Measurements from ENCODE around the gene POLR1E. TPM values are rescaled to one million over a fixed set of nuclear protein-coding genes. Genes with fewer than 3 reads are reported as not detected.

Gene POLR1E
- total and polyA plus RNA-seq, 2 of the 8 experiments (the other 6 are each of a cell fraction or from before 2014, with no cell fraction given): 16.0 to 40.0 TPM

DNA sequence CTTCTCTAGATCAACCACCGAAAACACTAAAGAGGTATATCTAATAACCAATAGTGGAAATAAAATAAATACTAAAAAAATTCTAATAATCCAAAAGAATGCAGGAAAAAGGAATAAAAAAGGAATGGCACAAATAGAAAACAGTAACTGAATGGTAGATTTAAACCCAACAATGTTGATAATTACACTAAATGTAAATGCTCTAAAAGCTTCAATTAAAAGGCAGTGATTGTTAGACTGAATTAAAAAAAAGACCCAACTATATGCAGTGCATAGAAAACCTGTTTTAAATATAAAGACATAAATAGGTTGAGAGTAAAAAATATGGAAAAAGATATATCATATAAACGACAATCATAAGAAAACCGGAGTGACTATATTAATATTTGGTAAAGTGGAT lies 11.3 kb upstream of the POLR1E start:
- no peak overlapping the region for H4K5ac ChIP-seq (ENCODE audit: insufficient read length, low read depth, low read length)
- H3K79me2 ChIP-seq (ENCODE audit: control insufficient read depth in 1 of 2, insufficient read depth in 2 of 2, low read length in 2 of 2): no peaks in the 10 kb centered on the region
- H3K4me1 ChIP-seq (replicated peaks in 1 of 4; ENCODE audit: control insufficient read depth in 3 of 4, insufficient read depth in 4 of 4, low read length in 3 of 4): peaks cover 2 to 9% (median 3%) of the 10 kb centered on the region in 4 experiments; a peak in 4 of 7 replicates
- no peak overlapping the region; a peak in 1 of 8 replicates for H3K4me3 ChIP-seq (ENCODE audit: extremely low read depth in 1 of 4, insufficient read depth in 2 of 4, low read depth in 3 of 4, low read length in 4 of 4)
- 94% methylated on average over 3 of the region's 3 CpGs; no CpG with 5 or more reads in 1 of the 2 experiments for WGBS, 2 experiments (ENCODE audit: extremely low coverage in 1 of 2, insufficient coverage in 1 of 2, insufficient read length in 1 of 2, insufficient replicate concordance in 2 of 2, low coverage in 1 of 2, low lambda C conversion rate in 2 of 2, missing lambda C conversion rate in 1 of 2)
- no peak overlapping the region for H2BK120ac ChIP-seq (replicated peaks; ENCODE audit: low read depth, low read length)
- H3K14ac ChIP-seq (ENCODE audit: insufficient read length): no peak overlapping the region
- no peak overlapping the region for H3K23ac ChIP-seq (ENCODE audit: insufficient read length)
- no peak overlapping the region for H3K56ac ChIP-seq (replicated peaks; ENCODE audit: insufficient read length, low read depth, low read length)
- H3K36me3 ChIP-seq (ENCODE audit: control insufficient read depth in 2 of 4, insufficient read depth in 4 of 4, low read length in 3 of 4): no peaks in the 10 kb centered on the region
- no peaks in the 10 kb centered on the region for H3K79me1 ChIP-seq (ENCODE audit: low read depth, low read length)
- H2BK5ac ChIP-seq (ENCODE audit: low read depth, low read length): no peak overlapping the region
- FAIRE-seq (no peak), DNase-seq (ENCODE audit: low read depth in 1 of 2, low spot score in 2 of 2) (no peak)
- no peak overlapping the region for H3K18ac ChIP-seq (ENCODE audit: extremely low read depth, low read length)
- no peak overlapping the region for H2BK20ac ChIP-seq (ENCODE audit: low read length)
- no peak overlapping the region for H2AFZ ChIP-seq (ENCODE audit: low read length)
- H4K91ac ChIP-seq (replicated peaks; ENCODE audit: insufficient read length, low read length): no peak overlapping the region
- H3K9ac ChIP-seq (replicated peaks in 1 of 4; ENCODE audit: extremely low read depth in 1 of 4, low read depth in 3 of 4, low read length in 3 of 4): no peak overlapping the region
- peaks cover 13 to 15% of the 10 kb centered on the region in 2 experiments; a peak in 3 of 4 replicates for H3K9me3 ChIP-seq (ENCODE audit: insufficient read depth in 2 of 2, low read depth in 1 of 2, low read length in 1 of 2)
- peaks cover 2% of the 10 kb centered on the region; the same call in 1 of the 2 replicates for H3K23me2 ChIP-seq (ENCODE audit: low read depth, low read length)
- no peaks in the 10 kb centered on the region for H3K27me3 ChIP-seq (replicated peaks in 1 of 4; ENCODE audit: control insufficient read depth in 3 of 4, extremely low read depth in 1 of 4, insufficient read depth in 3 of 4, low read length in 3 of 4)
- no peak overlapping the region for H3K4ac ChIP-seq (replicated peaks; ENCODE audit: insufficient read length, low read depth, low read length)
- no peak overlapping the region for H2BK15ac ChIP-seq (ENCODE audit: low read length)
- no peaks in the 10 kb centered on the region for H4K20me1 ChIP-seq (replicated peaks in 1 of 2; ENCODE audit: control insufficient read depth in 1 of 2, insufficient read depth in 2 of 2, low read length in 2 of 2)
- H2BK12ac ChIP-seq (ENCODE audit: low read depth, low read length): no peak overlapping the region
- H4K8ac ChIP-seq (ENCODE audit: extremely low read depth, insufficient read depth, low read length): no peak overlapping the region
- no peak overlapping the region for H3K4me2 ChIP-seq (ENCODE audit: insufficient read depth in 1 of 2, low read depth in 2 of 2, low read length in 2 of 2)
- no peak overlapping the region for H2AK5ac ChIP-seq (ENCODE audit: low read depth, low read length)
- POLR2A ChIA-PET (ENCODE audit: partially characterized antibody): interaction anchor here (2.2 kb wide), 1 partner anchor 9 kb away, joined by 12 read pairs; the partner anchor contains the start of gene ZBTB5
- CTCF ChIA-PET (ENCODE audit: partially characterized antibody): interaction anchor here (1.2 kb wide), 1 partner anchor 11 kb away, joined by 3 read pairs; no protein-coding TSS in a partner anchor
- TF ChIP-seq KDM1A (IDR thresholded peaks at IDR 0.05; ENCODE audit: borderline replicate concordance, low read length) (peak; percentile 73; the same call in 1 of the 2 replicates), NRF1 (IDR thresholded peaks at IDR 0.05; ENCODE audit: low read depth, low read length) (no peak)
- H3K27ac ChIP-seq (ENCODE audit: low read depth, low read length): no peak overlapping the region

All from H1 (cell line).